Activated CD8-positive, alpha-beta memory T cell treated with anti-CD3 and anti-CD28 coated beads, Interleukin-2, amount 50 U/mL, for 24 hours (primary cell): ENCODE data around the gene JCAD.
"Not testable (repeated sequence)": the region's sequence is repeated elsewhere in the genome, so short reads cannot be mapped to it uniquely, and the experiment has no call there.

Experiments
- DNase-seq: peaks from one replicate; pipeline ENCODE4 v3.0.0-alpha.2; 2020; ENCODE audit errors: extremely low read depth

JCAD gene, protein sequence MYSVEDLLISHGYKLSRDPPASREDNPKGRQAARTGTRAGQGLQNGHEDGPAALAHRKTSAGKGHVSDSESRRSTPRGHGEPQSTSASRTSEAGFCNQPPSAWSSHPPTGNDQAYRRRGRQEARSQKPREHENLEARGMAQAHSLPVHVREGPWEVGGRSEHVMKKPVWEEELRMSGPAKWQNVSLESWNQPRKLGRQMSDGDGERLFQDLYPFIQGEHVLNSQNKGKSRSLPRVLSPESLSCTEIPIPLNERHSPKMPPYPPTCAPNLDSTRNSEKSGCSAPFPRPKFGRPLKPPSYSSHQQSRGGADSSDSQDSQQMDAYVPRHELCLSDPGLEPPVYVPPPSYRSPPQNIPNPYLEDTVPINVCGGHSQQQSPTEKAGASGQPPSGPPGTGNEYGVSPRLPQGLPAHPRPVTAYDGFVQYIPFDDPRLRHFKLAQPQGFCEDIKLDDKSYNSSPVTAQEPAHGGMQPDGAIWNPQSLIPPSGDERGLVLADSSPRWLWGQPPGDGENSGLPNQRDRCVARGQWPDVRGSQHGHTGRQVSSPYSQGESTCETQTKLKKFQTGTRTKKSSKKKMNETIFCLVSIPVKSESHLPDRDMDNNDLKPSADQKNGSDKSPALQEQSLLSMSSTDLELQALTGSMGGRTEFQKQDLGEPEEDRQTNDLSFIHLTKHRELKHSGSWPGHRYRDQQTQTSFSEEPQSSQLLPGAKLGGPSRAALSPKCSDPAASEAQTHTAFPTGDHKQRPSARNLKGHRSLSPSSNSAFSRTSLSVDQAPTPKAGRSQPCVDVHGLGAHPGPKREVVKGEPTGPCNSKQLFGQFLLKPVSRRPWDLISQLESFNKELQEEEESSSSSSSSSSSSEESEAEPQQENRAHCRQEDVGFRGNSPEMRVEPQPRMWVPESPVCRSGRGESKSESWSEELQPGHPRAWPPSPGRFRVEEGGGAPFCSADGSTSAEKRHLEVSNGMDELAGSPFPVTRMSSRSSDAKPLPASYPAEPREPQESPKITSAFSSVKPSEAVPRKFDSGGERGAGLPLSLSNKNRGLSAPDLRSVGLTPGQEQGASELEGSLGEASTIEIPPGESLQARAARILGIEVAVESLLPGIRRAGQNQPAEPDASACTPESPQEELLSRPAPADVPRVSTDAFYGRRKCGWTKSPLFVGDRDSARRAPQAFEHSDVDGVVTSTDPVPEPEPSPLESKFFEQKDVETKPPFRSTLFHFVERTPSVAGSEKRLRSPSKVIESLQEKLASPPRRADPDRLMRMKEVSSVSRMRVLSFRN (N-terminal part only)

DNA sequence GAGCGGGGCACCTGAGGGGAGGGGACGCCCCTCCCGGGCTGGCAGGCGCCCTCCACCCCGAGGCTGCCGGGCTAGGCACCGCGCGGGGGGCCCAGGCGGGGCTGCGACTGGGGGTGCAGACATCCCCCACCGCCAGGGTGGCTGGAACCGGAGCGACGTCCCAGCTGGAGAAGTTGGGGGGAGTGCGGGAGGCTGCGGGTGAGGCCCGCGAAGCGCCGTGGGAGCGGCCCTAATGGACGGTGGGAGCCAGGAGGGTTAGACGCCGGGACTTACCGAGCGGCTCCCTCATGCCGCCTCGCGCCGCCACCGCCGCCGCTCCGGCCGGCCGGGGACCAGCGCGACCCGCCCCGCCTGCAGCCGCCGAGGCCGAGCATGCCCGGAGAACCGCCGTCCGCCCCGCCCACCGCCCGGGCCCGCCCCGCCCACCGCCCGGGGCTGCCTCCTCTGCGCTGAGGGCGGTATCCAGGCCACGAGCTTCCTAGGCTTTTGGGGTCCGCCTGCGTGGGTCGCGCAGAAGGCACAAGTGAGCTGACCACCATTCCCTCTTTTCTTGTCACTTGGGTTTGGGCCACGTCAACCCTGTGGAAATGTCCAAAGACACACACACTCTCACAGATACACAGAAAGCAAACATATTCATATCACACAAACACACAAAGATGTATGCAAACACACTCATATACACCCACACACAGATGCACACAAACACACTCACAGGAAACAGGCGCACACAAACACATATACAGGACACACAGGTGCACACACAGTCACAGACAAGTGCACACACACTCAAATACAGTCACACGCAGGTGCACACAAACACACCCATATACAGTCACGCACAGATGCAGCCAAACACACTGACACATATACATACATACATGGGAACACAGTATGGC, at the start of gene JCAD:
TSS of gene JCAD (minus strand) at position 378 of the 899 bp plus-strand sequence. CDS start 11,774 bp downstream, outside the sequence.
- DNase-seq, result peak; percentile 12

DNA sequence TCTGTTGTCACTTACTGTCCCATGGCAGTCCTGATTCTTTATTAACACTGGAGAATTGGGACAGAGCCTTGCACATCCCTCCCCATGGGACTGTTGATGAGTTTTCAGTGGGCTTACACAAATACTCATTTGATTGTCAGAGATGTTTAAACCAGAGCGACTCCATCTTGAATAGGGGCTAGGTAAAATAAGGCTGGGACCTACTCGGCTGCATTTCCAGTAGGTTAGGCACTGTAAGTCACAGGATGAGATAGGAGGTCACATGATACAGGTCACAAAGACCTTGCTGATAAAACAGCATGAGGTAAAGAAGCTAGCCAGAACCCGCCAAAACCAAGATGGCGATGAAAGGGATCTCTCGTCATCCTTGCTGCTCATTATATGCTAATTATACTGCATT, 47.6 kb upstream of the JCAD start:
- no peak for DNase-seq

DNA sequence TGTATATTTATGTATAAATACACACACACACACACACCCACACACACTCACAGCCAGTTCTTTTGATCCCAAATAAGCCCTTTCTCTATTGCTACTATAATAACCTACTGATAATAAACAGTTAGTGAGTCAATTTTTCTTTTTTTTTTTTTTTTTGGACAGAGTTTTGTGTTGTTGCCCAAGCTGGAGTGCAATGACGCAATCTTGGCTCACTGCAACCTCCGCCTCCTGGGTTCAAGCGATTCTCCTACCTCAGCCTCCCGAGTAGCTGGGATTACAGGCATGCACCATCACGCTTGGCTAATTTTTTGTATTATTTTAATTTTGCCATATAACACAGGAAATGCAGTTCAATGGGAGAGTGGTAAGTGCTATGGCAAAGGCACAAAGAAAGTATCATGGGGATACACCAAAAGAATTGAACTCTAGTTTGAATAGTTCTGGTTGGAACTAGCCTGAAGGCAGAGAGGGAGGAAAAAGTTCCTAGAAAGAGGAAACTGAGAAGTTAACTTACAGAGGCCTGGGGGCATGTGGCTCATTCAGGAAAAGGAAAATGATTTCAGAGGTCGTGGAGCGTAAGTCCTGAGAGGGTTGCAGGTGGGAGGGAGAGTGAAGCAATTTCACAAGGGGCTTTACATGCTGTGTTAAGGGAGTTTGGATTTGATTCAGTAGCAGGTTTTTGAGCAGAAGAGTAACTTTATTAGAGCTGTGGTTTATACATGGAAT, 44.4 kb upstream of the JCAD start:
- no peak for DNase-seq

DNA sequence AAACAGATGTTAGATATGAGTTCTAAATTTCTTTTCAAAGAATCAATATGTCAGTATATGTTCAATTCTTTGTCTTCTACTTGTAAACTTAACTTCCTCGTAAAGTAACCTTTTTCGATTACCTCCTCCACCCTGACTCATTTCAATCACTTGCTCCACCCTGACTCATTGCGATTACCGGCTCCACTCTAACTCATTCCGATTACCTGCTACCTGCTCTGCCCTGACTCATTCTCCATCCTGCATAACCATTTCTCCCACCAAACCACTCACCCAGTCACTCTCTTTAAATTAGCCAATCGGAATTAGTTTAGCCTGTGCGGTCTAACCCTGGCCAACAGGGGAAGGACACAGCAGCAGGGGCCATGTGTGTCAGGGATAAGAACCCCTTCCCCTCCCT, 40.3 kb upstream of the JCAD start:
- not testable (repeated sequence) for DNase-seq

DNA sequence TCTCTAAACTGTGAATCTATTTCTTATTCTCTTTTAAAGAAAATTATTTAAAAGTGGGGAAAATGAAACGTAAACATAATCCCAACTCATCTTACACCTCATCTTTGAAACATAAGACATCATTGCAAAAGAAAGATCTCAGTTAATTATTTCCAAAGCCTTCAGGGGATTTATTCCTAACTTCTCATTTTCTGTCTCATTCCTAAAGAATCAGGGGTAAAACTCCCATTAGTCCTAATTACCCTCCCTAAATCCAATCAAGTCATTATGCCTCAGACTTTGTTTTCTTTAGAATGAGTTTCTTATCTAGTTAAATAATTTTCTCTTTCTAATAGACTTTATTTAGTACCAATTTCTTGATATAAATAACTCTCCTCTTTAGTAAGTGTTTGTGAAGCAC, 39.7 kb upstream of the JCAD start:
- DNase-seq, result no peak

DNA sequence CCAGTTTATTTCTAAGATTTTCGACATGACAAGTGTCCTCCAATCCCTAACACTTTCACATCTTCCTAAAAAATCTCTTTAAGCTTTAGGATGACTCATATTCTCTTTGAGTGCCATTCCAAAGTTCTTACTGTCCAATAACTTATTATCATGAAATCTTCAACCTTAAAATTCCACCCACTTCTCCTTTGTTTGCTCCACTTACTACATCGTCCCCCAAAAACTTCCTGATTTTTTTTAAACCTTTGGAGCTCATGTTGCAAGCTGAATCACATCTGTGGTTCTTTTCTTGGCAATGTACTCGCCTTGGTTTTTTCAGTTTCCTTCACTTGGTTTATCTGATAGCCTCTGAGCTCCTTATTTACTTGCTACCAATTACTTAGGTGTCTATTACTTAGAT, 39.2 kb upstream of the JCAD start:
- DNase-seq, result no peak

DNA sequence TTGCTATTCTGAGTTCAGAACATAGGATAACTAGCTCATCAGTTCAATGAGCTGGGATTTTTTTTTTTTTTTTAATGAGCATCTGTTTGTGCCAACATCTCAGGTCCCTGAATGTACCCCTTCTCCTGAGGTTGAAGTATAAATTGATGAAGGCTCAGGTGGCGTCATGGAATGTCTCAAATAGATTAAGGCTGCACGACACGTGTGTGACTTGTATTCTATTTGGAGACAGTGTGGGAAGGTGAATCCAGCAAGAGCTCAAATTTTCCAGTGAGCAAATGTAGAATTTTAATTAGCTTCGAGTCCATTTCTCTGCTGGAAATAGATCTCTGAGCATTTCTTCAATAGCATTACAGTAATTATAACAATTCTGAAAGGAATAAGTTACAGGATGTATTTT, 37.2 kb upstream of the JCAD start:
- DNase-seq, result no peak

DNA sequence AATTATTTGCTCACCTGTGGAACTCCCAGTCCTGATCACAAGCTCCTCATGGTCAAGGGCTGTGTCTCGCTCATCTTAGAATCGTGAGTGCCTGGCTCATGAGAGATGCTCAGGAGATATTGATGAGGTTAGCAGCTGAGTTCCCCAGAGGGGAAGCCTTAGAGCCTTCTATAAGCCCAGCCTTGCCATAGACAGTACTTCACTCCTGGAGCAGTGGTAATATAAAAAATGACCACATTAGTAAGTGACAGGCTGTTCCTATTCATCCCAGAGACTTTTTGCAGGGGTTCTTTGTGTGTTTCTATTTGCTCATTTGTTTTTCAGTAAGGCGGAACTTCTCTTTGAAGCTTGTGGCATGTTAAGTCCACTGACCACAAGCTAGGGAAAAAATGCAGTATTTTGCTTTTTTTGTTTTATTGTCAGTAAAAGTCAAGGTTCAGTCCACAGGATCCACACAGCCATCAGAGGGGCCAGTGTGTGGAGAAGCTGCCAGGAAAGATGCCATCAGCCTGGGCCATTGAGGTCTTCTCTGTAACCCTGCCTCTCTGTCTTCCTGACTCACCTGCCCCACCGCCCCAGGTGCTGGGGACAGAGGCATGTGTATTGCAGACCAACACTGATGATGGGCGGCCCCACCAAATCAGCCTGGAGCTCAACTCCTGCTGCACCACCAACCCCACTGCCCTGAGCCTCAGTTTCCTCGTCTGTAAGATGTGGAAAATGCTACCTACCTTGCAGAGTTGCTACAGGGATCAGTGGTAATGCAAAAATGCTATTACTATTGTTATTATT, 36.4 kb upstream of the JCAD start:
- DNase-seq, result no peak

DNA sequence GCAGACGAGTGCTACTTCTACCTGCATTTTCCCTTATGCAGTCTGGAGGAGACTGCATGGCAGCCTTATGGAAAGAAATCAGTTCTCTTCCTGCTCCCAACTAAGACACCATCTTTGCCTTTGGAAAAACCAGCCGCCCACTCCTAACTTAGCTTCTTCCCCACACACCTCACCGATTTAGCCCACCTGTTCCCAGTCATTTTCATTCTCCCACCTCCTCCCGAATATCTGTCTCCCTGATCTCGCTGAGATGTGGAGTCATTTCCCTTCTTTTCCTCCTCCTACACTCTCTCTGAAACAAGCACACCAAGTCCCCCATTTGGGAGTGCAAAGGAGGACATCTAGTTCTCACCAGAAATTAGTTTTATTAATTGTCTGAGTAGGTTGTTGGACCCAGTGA, 35.2 kb upstream of the JCAD start:
- DNase-seq, result no peak

DNA sequence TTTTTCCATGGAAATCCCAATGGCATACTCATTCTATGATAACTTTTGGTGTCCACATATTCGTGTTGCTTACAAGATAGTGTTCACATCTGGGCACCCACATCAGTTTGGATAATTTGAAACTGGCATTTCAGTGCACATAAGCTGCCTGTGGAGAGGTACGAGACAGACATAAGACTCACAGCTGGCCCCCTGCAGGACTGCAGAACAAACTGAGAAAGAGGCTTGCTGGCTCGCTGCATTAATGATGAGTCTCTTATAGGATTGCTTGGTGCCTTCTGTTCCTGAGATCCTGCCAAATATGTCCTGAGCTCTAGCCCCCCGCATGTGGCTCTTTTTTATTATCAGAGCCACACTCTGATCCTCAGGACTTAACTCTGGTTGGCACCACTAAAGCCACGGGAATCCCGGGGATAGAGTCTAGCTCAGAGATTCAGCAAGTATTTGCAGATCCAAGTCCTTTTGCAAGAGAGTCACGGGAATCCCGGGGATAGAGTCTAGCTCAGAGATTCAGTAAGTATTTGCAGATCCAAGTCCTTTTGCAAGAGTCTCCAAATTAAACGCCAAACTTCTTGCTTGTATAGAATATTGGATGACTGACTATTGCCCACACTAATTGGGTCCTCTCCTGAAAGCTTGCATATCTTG, 34.0 kb upstream of the JCAD start:
- no peak for DNase-seq

DNA sequence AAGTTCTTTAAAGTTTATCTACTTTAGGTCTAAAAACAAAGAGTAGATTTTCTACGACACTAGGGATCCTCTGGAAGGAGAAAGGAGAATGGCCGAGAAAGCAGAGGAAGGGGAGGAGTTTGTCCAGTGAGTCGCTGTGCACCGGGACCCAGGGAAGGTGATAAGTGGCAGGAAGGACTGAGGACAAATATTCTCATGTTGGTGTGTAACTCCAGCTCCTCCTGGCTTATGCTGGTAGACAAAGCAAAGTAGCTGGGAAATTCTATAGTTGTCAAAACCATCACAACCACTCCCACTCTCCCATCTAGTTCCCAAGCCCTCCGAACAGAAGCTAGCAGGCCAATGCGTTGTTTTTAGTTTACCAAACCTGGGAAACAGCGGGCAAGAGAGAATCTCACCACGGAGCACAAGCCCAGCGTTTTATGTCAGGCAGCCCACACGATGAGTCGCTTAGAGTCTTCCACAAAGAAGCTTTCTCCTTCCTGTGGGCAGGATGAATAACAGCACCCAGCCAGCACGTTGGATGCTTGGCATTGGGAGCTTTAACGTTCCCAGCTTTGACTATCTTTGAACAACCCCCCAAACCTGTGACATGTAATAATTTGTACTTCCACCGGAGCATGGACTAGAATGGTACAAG, 32.9 kb upstream of the JCAD start:
- no peak for DNase-seq

DNA sequence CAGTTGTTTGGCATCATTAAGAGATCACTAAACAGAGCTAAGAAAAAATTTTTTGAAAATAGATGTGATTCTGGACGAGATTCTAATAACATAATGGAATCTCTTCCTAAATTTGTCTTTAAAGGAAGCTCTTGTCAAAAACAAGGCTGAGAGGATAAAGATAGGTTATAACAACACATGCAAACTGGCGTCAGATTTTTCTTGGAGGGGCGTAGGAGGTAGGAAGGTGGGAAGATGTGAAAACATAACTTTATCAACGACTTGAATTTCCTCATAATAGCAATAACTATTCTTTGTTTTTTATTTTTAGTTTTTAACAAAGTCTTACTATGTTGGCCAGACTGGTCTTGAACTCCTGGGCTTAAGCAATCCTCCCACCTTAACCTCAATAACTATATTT, 31.8 kb upstream of the JCAD start:
- DNase-seq, result no peak

DNA sequence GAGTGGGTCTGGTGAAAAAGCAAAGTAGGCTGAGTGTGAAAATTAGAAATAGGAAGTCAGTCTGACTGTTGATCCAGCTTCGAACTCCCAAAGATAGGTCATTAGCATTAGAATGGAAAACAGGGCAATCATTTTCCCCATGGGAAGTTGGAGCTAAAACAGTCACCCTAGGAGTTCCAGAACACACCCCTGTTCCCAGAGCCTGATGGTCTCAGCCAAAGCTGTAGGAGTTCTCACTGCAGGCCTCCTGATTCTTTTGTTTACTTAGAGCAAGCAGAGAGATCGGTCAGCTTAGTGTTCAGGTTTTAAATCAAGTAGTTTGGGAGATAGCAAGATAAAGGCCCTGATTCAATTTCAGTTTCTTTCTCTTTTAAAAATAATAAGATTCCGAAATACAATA, 28.8 kb upstream of the JCAD start:
- no peak for DNase-seq

DNA sequence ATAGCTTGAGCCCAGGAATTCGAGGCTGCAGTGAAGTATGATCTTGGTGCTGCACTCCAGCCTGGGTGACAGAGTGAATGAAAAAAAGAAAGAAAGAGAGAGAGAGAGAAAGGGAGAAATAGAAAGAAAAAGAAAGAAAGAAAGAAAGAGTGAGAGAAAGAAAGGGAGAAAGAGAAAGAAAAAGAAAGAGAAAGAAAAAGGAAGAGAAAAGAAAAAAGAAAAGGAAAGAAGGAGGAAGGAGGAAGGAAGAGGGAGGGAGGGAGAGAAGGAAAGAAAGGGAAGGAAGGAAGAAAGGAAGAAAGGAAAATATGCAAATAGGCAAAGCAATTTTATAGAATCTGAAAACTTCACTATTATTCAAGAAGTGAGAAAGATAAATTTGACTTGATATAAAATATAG, 24.5 kb upstream of the JCAD start:
- DNase-seq, result no peak

DNA sequence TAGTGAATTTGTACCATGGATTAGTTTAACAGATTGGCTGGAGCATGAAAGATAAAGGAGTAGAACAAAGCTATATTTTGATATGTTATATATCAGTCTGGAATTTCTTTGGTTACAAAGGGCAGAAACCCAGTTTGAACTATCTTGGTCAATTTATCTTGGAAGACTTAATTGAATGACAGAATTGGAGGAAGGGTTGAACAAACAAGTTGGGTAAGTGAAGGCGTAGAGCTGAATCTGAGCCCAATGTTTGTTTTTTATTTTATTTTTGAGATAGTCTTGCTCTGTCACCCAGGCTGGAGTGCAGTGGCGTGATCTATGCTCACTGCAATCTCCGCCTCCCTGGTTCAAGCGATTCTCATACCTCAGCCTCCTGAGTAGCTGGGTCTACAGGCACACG, 21.8 kb upstream of the JCAD start:
- no peak for DNase-seq

DNA sequence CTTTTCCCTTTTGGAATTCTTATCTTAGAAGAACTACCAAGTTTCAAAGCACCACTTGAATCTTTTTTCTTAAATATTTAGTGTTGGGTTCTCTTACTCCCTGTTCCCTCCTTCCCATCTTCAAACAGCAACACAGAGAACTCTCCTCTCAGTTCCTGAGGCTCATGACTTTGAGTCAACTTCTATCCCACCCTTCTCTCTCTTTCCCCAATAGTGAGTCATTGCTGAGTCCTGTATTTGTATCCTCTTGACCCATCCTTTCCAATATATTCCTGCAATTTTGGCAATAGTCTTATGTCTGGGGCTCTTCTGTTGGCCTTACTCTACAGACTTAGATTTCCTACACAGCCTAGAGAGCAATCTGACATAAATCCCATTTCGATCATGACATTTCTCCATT, 20.8 kb upstream of the JCAD start:
- no peak for DNase-seq

DNA sequence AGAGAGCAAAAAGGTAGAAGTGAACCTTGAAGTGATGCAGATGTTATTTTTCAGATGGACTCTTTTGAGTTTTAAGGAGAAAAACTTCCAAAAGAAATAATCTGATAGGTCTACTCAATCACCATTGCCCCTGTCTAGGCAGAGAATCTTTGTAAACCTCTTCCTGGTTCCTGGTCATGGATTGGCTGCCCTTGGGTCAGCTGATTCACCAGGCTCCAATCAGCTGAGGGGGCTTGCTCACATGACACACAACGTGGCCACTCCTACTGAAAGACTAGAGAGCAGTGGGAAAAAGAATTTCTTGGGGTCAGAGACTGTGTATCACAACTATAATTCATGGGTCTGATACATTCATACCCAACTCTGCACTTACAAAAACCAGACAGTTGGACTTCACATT, 20.0 kb upstream of the JCAD start:
- DNase-seq, result no peak

DNA sequence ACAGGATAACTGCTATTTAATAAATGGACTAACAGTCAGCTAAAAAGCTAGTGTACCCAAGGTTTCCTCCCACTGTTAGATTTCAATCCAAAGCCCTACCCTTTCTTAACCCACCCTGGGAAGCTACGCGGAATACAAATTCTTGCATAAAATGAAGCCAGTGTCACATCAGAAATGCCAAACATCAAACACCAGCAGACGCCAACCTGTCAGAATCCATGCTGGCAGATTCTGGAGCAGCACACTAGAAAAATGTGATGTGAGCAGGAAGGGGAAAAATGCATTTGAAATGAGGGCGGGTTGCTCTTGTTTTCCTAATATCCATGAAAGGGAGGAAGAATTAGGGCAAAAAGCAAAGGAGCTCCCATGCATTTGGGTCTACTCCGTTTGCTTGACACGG, 16.1 kb upstream of the JCAD start:
- no peak for DNase-seq

DNA sequence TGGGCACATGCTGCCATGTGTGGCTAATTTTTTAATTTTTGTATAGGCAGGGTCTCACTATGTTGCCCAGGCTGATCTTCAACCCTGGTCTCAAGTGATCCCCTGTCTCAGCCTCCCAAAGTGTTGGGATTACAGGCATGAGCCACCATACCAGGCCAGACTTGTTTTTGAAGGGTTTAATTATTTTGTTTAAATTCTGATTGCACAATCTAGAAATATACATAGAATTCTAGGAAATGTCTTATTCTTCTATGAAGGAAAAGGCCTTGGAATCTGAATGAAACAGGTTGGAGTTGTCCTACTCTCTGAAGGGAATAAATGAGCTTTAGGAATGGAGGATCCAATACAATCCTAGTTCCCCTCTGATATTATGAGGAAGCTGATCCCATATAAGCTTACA, 15.5 kb upstream of the JCAD start:
- no peak for DNase-seq
